Heart left ventricle (tissue), 13 donors: ENCODE data around the gene PLA2G2D.

ENCODE experiments used
- CTCF ChIP-seq, 12 donors: fragments of 200-600 bp; sonication (generic) in 4 of 12; IDR thresholded peaks; one replicate each; pipeline versions ENCODE4 v1.5.0 to v1.8.0; 2018 to 2022; ENCODE audit warnings: antibody characterized with exemption in 12 of 12, mild to moderate bottlenecking in 5 of 12
- POLR2A ChIP-seq, 2 donors: fragments of 450-650 bp; IDR thresholded peaks; one replicate each; pipeline ENCODE4 v1.6.1; 2017; ENCODE audit warnings: antibody characterized with exemption in 2 of 2, mild to moderate bottlenecking in 2 of 2, moderate library complexity in 2 of 2
- donor health status: ischemic (EF 13 %, LVEDD 7.1; RV severe dilation, severe dysfunction).
- donor health status: DM: no; HTN: yes; CAD: no.
- donor health status: DM: no; HTN: no; CAD: no.
- donor health status: ischemic (EF 25% LVEDD 6.9; RV normal size, moderate dysfunction).
- donor health status: ischemic (EF 25% LVEDD 5.7; RV mildly dilated, moderate dysfunction).
- donor health status: ischemic (EF 35%, LVEDD 5.7; RV mildly dilated, moderate dysfunction).
- donor health status: nonischemic (EF 11% LVEDD 7.7; RV severe dilation, severe dysfunction).
- donor health status: DM: yes; HTN: yes; CAD: no.
- donor health status: PGD.
- donor health status: ischemic (EF 29% LVEDD 5.4; RV normal size, mild dysfunction).
- donor health status: nonischemic (EF 23%, LVEDD 6.1; RV moderate dilation, normal function).

GRCh38 chr1:20071416-20071815 lies 47.9 kb downstream of the PLA2G2D start:
- TF ChIP-seq CTCF (IDR thresholded peaks at IDR 0.05) = no peak
- TF ChIP-seq POLR2A (IDR thresholded peaks at IDR 0.05) = no peak
